ENCODE results near the gene GAPDH.
"Not testable (repeated sequence)": the region's sequence is repeated elsewhere in the genome, so short reads cannot be mapped to it uniquely, and the experiment has no call there.

The GAPDH gene

DNA sequence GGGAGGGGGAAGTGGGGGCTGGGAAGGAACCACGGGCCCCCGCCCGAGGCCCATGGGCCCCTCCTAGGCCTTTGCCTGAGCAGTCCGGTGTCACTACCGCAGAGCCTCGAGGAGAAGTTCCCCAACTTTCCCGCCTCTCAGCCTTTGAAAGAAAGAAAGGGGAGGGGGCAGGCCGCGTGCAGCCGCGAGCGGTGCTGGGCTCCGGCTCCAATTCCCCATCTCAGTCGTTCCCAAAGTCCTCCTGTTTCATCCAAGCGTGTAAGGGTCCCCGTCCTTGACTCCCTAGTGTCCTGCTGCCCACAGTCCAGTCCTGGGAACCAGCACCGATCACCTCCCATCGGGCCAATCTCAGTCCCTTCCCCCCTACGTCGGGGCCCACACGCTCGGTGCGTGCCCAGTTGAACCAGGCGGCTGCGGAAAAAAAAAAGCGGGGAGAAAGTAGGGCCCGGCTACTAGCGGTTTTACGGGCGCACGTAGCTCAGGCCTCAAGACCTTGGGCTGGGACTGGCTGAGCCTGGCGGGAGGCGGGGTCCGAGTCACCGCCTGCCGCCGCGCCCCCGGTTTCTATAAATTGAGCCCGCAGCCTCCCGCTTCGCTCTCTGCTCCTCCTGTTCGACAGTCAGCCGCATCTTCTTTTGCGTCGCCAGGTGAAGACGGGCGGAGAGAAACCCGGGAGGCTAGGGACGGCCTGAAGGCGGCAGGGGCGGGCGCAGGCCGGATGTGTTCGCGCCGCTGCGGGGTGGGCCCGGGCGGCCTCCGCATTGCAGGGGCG lies at the start of gene GAPDH:
Gene GAPDH, plus strand, starts transcription at position 595 of the 772 bp plus-strand sequence. CDS start 316 bp downstream, outside the sequence.
- in situ Hi-C loops (cut with MboI; ENCODE audit: low sequenced_read_pairs) = no loop called here

DNA sequence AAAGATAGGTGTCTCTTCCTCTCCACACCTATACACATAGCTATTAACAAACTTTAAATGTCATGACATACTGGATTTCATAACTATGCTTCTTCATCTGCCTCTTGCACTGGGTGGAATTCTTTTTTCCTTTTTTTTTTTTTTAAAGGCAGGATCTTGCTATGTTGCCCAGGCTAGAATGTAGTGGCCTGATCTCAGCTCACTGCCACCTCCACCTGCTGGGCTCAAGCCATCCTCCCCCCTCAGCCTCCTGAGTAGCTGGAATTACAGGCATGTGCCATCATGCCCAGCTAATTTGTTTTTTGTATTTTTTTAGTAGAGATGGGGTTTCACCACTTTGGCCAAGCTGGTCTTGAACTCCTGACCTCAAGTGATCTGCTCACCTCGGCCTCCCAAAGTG lies 46.1 kb upstream of the GAPDH start:
- in situ Hi-C loops (cut with MboI; ENCODE audit: low sequenced_read_pairs) = no loop called here

DNA sequence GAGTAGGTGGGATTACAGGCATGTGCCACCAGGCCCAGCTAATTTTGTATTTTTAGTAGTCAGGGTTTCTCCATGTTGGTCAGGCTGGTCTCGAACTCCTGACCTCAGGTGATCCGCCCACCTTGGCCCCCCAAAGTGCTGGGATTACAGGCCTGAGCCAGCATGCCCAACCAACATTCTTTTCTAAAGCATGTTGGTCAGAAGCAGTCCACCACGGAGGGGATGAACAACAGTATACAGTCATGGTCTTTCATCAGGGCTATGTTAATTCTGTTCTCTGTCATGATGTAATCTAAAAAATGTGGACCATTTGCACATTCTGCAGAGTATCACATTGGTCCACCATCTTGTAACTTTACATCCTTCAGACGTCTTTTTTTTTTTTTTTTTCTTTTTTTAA lies 44.9 kb upstream of the GAPDH start:
- in situ Hi-C loops (cut with MboI; ENCODE audit: low sequenced_read_pairs) = no loop called here

GRCh38 chr12:6490673-6491072 lies 43.6 kb upstream of the GAPDH start:
- in situ Hi-C loops (cut with MboI; ENCODE audit: low sequenced_read_pairs) = not testable (repeated sequence)

DNA sequence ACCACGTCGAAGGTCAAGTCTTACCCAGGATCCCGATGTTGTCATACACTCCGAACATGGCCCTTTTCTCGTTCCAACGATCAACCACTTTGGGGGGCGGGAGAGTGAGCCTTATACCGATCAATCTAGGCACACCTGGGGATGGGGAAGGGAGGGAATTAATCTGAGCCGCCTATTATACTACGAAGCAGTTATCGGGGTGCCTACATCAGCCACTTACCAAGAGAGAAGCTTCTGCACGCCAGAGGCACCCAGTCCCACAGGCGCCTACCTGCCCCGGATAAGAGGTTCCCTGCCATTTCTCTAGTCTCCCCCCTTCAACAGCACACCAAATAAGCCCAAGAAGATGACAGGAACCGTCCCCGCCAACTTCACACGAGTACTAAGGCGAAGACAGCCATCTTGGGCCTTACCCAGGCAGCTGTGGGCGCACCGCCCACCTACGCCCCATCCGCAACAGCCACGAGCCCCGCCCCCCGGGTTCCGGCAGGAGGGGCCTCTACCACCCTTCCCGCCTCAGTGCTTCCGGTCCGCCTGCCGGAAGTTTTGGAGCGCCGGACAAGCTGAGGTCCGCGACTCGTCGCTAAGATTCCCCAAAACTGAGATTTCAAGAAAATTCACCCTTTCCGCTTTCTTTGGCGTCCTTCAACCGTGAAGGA lies 41.4 kb upstream of the GAPDH start, which contains the start of gene MRPL51:
Gene MRPL51, minus strand, starts transcription at position 425 of the 659 bp plus-strand sequence. Its CDS starts 126 bp downstream, at position 299.
- in situ Hi-C loops (cut with MboI; ENCODE audit: low sequenced_read_pairs) = no loop called here

DNA sequence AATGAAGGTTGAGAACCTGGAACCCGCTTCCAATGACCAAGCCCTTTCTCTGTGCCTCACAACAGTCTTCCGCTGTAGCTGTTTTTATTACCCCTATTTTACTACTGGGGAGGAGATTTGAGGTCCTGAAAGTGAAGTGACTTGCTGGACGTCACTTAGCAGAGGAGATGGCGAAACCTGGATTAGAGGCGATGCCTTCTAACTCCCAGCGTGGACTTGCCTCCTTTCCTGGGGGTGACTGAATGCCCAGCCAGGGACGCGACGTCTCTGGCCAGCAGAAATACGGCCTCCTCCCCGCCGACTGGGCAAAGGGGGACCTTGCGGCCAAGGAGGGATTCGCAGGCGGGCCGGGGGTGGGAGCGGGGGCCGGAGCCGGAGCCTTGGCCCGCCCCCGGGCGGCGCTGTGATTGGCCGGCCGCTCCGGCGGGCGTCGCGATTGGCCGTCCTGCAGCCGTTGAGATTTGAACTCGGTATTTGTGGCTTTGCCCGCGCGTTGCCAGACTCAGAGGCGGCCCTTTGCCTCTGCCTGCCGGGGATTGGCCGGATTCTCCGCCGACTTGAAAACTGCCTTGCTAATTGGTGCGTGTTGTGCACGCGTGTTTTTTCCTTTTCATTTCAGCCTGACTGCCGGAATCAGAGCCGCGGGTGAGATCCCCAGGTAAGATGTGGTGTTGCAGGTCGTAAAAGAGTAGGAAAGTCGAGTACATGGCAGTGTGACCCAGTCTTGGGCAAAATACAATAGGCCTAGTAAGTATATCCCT lies 40.6 kb upstream of the GAPDH start, which contains the start of gene NCAPD2:
Gene NCAPD2, plus strand, starts transcription at position 606 of the 761 bp plus-strand sequence. CDS start 997 bp downstream, outside the sequence.
- in situ Hi-C loops (cut with MboI; ENCODE audit: low sequenced_read_pairs) = no loop called here

- in situ Hi-C loops (cut with MboI; ENCODE audit: low sequenced_read_pairs) = no loop called here
These were observed 40.0 kb upstream of the GAPDH start for GRCh38 chr12:6494258-6494743.

DNA sequence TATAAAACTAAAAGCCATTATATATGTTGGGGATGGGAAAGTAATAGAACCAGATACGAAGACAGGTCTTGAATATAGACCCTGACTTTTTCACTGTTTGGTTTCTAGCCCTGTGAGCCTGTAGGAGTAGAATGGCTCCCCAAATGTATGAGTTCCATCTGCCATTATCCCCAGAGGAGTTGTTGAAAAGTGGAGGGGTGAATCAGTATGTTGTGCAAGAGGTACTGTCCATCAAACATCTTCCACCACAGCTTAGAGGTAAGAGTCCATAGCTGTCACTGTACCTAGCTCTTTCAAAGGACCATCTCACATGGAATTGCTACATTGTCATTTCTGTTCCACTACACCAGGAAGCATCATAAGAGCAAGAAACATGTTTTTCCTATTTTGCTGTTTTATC lies 39.3 kb upstream of the GAPDH start:
- in situ Hi-C loops (cut with MboI; ENCODE audit: low sequenced_read_pairs) = no loop called here

DNA sequence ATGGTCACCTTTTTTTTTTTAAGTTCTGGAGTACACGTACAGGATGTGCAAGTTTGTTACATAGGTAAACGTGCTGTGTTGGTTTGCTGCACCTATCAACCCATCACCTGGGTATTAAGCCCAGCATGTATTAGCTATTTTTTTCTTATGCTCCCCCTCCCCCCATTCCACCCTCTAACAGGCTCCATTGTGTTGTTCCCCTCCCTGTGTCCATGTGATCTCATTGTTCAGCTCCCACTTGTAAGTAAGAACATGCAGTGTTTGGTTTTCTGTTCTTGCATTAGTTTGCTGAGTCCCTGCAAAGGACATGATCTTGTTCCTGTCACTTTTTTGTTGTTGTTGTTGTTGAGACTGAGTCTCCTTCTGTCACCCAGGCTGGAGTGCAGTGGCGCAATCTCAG lies 37.0 kb upstream of the GAPDH start:
- in situ Hi-C loops (cut with MboI; ENCODE audit: low sequenced_read_pairs) = not testable (repeated sequence)

- in situ Hi-C loops (cut with MboI; ENCODE audit: low sequenced_read_pairs) = no loop called here
These were observed 33.9 kb upstream of the GAPDH start for GRCh38 chr12:6500466-6500865.

GRCh38 chr12:6507102-6507998 lies 27.0 kb upstream of the GAPDH start:
- in situ Hi-C loops (cut with MboI; ENCODE audit: low sequenced_read_pairs) = no loop called here

DNA sequence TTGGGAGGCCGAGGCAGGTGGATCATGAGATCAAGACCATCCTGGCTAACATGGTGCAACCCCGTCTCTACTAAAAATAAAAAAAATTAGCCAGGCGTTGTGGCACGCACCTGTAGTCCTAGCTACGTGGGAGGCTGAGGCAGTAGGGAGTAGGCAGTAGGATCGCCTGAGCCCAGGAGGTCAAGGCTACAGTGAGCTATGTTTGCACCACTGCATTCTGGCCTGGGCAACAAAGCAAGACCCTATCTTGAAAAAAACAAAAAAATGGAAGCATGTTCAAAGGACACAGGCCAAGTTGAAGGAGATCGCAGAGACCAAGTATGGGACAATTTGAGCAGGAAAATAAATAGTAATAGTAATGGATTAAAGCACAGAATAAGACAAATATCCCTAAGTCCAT lies 26.2 kb upstream of the GAPDH start:
- in situ Hi-C loops (cut with MboI; ENCODE audit: low sequenced_read_pairs) = no loop called here

- in situ Hi-C loops (cut with MboI; ENCODE audit: low sequenced_read_pairs) = no loop called here
These were observed 14.1 kb upstream of the GAPDH start for GRCh38 chr12:6520186-6520585.

GRCh38 chr12:6522193-6522592 lies 12.1 kb upstream of the GAPDH start:
- in situ Hi-C loops (cut with MboI; ENCODE audit: low sequenced_read_pairs) = no loop called here

- in situ Hi-C loops (cut with MboI; ENCODE audit: low sequenced_read_pairs) = no loop called here
These were observed 10.6 kb upstream of the GAPDH start for GRCh38 chr12:6523708-6524107.

DNA sequence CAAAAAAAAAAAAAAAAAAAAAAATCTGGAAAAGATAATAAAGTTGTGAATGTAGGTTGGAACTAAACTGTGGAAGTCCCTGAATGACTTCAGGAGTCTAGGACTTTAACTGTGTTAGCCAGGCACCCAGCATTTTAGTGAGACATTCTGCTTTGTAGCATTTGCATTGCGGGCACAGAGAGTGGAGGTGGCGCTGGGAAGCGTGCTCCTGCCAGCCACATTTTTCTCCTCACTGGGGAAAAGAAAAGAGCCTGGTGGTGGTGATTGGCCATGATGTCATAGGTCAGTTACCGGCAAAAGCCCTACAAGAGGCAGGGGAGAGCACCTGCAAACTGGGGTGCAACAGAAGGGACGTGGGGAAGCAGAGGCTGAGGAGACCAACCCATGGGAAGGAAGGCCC lies 9.7 kb upstream of the GAPDH start:
- in situ Hi-C loops (cut with MboI; ENCODE audit: low sequenced_read_pairs) = no loop called here

DNA sequence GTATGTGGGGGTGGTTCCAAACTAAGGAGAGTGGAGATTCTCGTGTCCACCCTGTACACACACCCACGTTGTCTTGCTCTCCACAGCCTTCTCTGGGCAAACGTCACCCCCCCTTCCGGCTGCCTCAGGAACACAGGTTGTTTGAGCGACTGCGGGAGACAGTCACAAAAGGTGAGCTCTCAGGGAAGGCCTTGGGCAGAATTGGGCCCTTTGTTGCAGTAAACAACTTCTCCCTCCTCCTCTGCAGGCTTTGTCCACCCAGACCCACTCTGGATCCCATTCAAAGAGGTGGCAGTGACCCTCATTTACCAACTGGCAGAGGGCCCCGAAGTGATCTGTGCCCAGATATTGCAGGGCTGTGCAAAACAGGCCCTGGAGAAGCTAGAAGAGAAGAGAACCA lies 8.1 kb upstream of the GAPDH start:
- in situ Hi-C loops (cut with MboI; ENCODE audit: low sequenced_read_pairs) = no loop called here

GRCh38 chr12:6526766-6527525 lies 7.4 kb upstream of the GAPDH start:
- in situ Hi-C loops (cut with MboI; ENCODE audit: low sequenced_read_pairs) = no loop called here

GRCh38 chr12:6527711-6528110 lies 6.6 kb upstream of the GAPDH start:
- in situ Hi-C loops (cut with MboI; ENCODE audit: low sequenced_read_pairs) = no loop called here
